Measurements from ENCODE around the gene INTS11. TPM values are rescaled to one million over a fixed set of nuclear protein-coding genes. Genes with fewer than 3 reads are reported as not detected.

The INTS11 gene
- total and polyA plus RNA-seq, 2 of the 13 experiments (the other 11 are each of a cell fraction or from before 2014, with no cell fraction given): 52.8 to 94.8 TPM

- no peak for TF ChIP-seq CEBPZ (IDR thresholded peaks at IDR 0.05; ENCODE audit: low read length)
- no peak for TF ChIP-seq ZNF318 (CRISPR knock-in tag; IDR thresholded peaks at IDR 0.05)
- TF ChIP-seq KMT2A (CRISPR knock-in tag; IDR thresholded peaks at IDR 0.05): no peak
- TF ChIP-seq HES4 (CRISPR knock-in tag; IDR thresholded peaks at IDR 0.05; ENCODE audit: borderline replicate concordance): 0 out of 2 replicates have a peak, but pooled peaks have one; percentile 57
- TF ChIP-seq GABPB1 (CRISPR knock-in tag; IDR thresholded peaks at IDR 0.05): peak; percentile 65
- no peak for TF ChIP-seq RFX5 (IDR thresholded peaks at IDR 0.05; ENCODE audit: low read depth, low read length)
- no peak for TF ChIP-seq XBP1 (CRISPR knock-in tag; IDR thresholded peaks at IDR 0.05)
- TF ChIP-seq BCL3 (CRISPR knock-in tag; IDR thresholded peaks at IDR 0.05): 0 out of 2 replicates have a peak, but pooled peaks have one; percentile 29
- TF ChIP-seq KDM3A (CRISPR knock-in tag; IDR thresholded peaks at IDR 0.05; ENCODE audit: low read depth): no peak
- TF ChIP-seq CCAR2 (optimal IDR thresholded peaks at IDR 0.05; ENCODE audit: low read depth, low read length): no peak
- no peak for TF ChIP-seq ZBTB1 (CRISPR knock-in tag; IDR thresholded peaks at IDR 0.05; ENCODE audit: borderline replicate concordance)
- TF ChIP-seq ZSCAN21 (CRISPR knock-in tag; IDR thresholded peaks at IDR 0.05; ENCODE audit: borderline replicate concordance): 0 out of 2 replicates have a peak, but pooled peaks have one; percentile 28
- no peak for TF ChIP-seq IKZF5 (CRISPR knock-in tag; IDR thresholded peaks at IDR 0.05)
Observed at GRCh38 chr1:1349256-1350012, 25.0 kb upstream of the INTS11 start, which contains the start of gene DVL1 (continued).
